OCI-LY3 (cell line): ENCODE data around the gene ANKRD44.

Source experiments
- H2AFZ ChIP-seq: fragments of 200-600, 300-600 bp; shearing (Covaris generic); 2 replicates; pipeline ENCODE4 v1.6.0; 2014; ENCODE audit warnings: antibody characterized with exemption, low read depth, low read length
- H3K27ac ChIP-seq: fragments of 200-600, 300-600 bp; sonication (generic); 2 replicates; pipeline ENCODE4 v1.5.1; 2014; ENCODE audit warnings: mild to moderate bottlenecking, low read length, moderate library complexity, mixed read lengths
- H3K27me3 ChIP-seq: fragments of 200-600, 300-600 bp; sonication (generic); 2 replicates; pipeline ENCODE4 v1.6.1; 2014; ENCODE audit warnings: low read depth, low read length, mixed read lengths
- H3K36me3 ChIP-seq: fragments of 200-600, 300-600 bp; sonication (generic); replicated peaks from 2 replicates; pipeline ENCODE3; 2014; ENCODE audit warnings: low read depth, low read length, mixed read lengths
- H3K4me1 ChIP-seq: fragments of 300-600, 200-600 bp; sonication (generic); 2 replicates; pipeline ENCODE4 v1.6.1; 2014; ENCODE audit warnings: low read length, mixed read lengths
- H3K4me2 ChIP-seq: fragments of 200-600, 300-600 bp; sonication (generic); 2 replicates; pipeline ENCODE4 v1.6.1; 2014; ENCODE audit warnings: low read length, mixed read lengths
- H3K4me3 ChIP-seq: fragments of 300-600, 200-600 bp; sonication (generic); 2 replicates; pipeline ENCODE4 v1.5.1; 2014; ENCODE audit warnings: antibody characterized with exemption, mild to moderate bottlenecking, low read length, moderate library complexity
- H3K79me2 ChIP-seq: fragments of 300-600, 200-600 bp; shearing (Covaris generic); 2 replicates; pipeline ENCODE4 v1.6.1; 2014; ENCODE audit warnings: mild to moderate bottlenecking, low read length, mixed read lengths
- H3K9ac ChIP-seq: fragments of 300-600, 200-600 bp; shearing (Covaris generic); 2 replicates; pipeline ENCODE4 v1.6.0; 2014; ENCODE audit warnings: mild to moderate bottlenecking, low read length, moderate library complexity
- H3K9me3 ChIP-seq: fragments of 200-600, 300-600 bp; shearing (Covaris generic); 2 replicates; pipeline ENCODE4 v1.6.1; 2014; ENCODE audit warnings: low read length, mixed read lengths; ENCODE audit not compliant: insufficient read depth
- H4K20me1 ChIP-seq: fragments of 200-600, 300-600 bp; sonication (generic); 2 replicates; pipeline ENCODE4 v1.6.1; 2016; ENCODE audit warnings: low read length, mixed read lengths; ENCODE audit not compliant: insufficient read depth
- EZH2phosphoT487 ChIP-seq: fragments of 200-600 bp; shearing (Covaris generic); IDR thresholded peaks from 2 replicates; pipeline ENCODE4 v1.6.1; 2018; ENCODE audit warnings: antibody characterized with exemption, mixed run types, low read depth
- TF ChIP-seq, protein P1 (sequence below): fragments of 200-600, 300-600 bp; sonication (generic); IDR thresholded peaks from 2 replicates; pipeline ENCODE4 v1.5.1; 2014; ENCODE audit warnings: antibody characterized with exemption, low read length, low read depth

The ANKRD44 gene

DNA sequence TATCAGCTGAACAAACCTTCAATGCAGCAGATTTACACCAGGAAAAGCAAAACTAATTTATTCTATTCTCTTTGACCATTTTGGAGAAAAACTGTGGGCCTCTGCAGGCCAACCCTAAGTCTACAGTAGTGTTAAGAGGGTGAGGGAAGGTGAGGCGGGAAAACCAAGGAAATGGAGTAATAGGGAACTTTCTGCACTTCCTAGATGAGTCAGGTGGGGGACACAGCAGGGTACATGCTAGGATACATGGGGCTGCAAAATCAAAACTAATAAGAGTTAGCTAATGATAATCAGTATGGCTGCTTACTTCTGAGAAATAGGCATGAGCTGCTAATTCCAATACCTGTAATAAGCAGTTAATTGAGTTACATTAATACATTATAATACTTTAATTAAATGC lies 318.1 kb downstream of the ANKRD44 start:
- H3K36me3 ChIP-seq = peaks cover 7% of the 10 kb centered on the region
- no peak overlapping the region for H3K4me3 ChIP-seq
- no peak overlapping the region for H3K27ac ChIP-seq
- TF ChIP-seq, protein P1, sequence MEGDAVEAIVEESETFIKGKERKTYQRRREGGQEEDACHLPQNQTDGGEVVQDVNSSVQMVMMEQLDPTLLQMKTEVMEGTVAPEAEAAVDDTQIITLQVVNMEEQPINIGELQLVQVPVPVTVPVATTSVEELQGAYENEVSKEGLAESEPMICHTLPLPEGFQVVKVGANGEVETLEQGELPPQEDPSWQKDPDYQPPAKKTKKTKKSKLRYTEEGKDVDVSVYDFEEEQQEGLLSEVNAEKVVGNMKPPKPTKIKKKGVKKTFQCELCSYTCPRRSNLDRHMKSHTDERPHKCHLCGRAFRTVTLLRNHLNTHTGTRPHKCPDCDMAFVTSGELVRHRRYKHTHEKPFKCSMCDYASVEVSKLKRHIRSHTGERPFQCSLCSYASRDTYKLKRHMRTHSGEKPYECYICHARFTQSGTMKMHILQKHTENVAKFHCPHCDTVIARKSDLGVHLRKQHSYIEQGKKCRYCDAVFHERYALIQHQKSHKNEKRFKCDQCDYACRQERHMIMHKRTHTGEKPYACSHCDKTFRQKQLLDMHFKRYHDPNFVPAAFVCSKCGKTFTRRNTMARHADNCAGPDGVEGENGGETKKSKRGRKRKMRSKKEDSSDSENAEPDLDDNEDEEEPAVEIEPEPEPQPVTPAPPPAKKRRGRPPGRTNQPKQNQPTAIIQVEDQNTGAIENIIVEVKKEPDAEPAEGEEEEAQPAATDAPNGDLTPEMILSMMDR = no peak
- no peak for TF ChIP-seq EZH2phosphoT487
- no peaks in the 10 kb centered on the region for H3K9me3 ChIP-seq
- H3K79me2 ChIP-seq = no peaks in the 10 kb centered on the region
- no peaks in the 10 kb centered on the region for H3K4me1 ChIP-seq
- H3K27me3 ChIP-seq = no peaks in the 10 kb centered on the region
- H2AFZ ChIP-seq = no peak overlapping the region
- no peak overlapping the region for H3K9ac ChIP-seq
- no peaks in the 10 kb centered on the region for H4K20me1 ChIP-seq
- H3K4me2 ChIP-seq = no peak overlapping the region

DNA sequence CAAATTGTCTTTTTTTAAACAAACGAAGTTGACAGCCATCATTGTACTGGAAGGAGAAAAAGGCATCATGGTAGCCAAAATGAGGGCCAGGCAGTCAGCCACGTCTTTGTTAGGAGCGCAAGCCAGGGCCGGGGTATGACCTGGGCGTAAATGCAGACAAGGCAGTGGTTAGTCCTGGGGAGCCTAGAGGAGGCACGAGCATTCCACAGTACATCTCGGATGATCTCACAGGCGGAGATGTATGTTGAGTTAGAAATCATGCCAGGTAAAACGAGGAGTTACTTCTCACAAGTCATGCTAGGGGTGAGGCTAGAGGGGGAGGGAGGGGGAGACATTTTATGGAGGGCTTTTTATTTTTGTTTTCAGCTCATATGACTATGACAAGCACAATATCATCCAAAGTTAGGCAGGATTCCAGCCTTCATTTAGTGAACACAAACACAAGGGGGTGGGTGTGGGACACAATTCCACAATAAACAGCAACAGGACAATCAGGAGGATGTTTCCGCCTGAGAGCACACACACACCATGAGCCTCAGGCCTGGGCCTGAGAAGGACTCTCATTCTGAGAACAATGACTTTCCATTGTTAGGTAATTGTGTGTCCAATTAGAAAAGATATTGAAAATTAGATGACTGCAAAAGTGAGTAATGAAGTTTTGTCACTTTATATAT lies 319.7 kb downstream of the ANKRD44 start:
- Histone ChIP-seq H3K36me3 (peaks cover 7% of the 10 kb centered on the region), H3K79me2 (no peaks in the 10 kb centered on the region), H3K27ac (no peak overlapping the region), H4K20me1 (no peaks in the 10 kb centered on the region), H3K4me2 (no peak overlapping the region), H2AFZ (no peak overlapping the region), H3K27me3 (no peaks in the 10 kb centered on the region), H3K4me3 (no peak overlapping the region), H3K9me3 (no peaks in the 10 kb centered on the region), H3K4me1 (no peaks in the 10 kb centered on the region), H3K9ac (no peak overlapping the region)
- no peak for TF ChIP-seq EZH2phosphoT487
- TF ChIP-seq, protein P1 = no peak

DNA sequence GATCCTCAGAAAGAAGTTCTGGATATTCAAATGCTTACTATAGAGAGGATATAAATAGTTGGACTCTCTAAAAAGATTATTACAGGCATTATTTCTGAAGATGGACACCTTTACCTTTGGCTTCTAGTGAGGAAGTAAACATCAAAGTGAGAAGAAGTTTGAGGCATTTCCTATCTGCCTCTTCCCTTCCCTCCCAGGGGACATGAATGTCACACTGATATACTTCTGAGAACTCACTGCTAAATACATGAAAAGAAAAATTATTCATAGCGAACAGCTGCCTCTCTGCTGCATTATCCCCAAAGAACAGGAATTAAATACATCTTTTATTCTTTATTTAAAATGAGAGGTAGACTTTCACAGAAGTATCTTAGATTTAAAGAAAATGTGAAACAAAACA lies 320.5 kb downstream of the ANKRD44 start:
- TF ChIP-seq EZH2phosphoT487 = no peak
- Histone ChIP-seq H3K9ac (no peak overlapping the region), H3K79me2 (no peaks in the 10 kb centered on the region), H3K4me3 (no peak overlapping the region), H3K9me3 (no peaks in the 10 kb centered on the region), H3K4me1 (no peaks in the 10 kb centered on the region), H3K27me3 (no peaks in the 10 kb centered on the region), H3K27ac (no peak overlapping the region), H3K4me2 (no peak overlapping the region), H2AFZ (no peak overlapping the region), H3K36me3 (peaks cover 7% of the 10 kb centered on the region), H4K20me1 (no peaks in the 10 kb centered on the region)

DNA sequence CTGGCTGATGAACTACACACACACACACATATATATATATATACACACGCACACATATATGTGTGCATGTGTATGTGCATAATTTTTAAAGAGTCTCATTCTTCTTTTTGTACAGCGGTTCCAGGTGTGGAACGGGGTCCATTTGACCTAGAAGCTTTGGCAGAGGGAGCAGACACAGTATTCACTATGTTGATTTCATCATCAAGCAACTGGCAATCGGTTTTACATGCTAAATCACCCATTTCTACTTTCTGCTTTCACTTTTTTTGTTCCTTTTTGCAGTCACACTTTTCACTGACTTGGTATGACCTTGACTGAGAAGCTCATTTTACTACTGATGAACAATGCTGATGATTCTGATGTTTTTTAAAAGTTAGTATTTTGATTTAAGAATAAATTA lies 321.1 kb downstream of the ANKRD44 start:
- no peak overlapping the region for H2AFZ ChIP-seq
- H3K4me1 ChIP-seq = no peaks in the 10 kb centered on the region
- no peak overlapping the region for H3K27ac ChIP-seq
- H4K20me1 ChIP-seq = no peaks in the 10 kb centered on the region
- peaks cover 7% of the 10 kb centered on the region for H3K36me3 ChIP-seq
- no peak overlapping the region for H3K4me3 ChIP-seq
- H3K79me2 ChIP-seq = no peaks in the 10 kb centered on the region
- no peaks in the 10 kb centered on the region for H3K27me3 ChIP-seq
- TF ChIP-seq, protein P1 = no peak
- no peak for TF ChIP-seq EZH2phosphoT487
- H3K9ac ChIP-seq = no peak overlapping the region
- H3K4me2 ChIP-seq = no peak overlapping the region
- no peaks in the 10 kb centered on the region for H3K9me3 ChIP-seq
